ENCODE data around the gene ANO1. TPM values are rescaled to one million over a fixed set of nuclear protein-coding genes. Genes with fewer than 3 reads are reported as not detected.

The ANO1 gene
- polyA plus RNA-seq (2012; ENCODE audit: low read depth, missing spikeins), result 0.24 TPM

- TF ChIP-seq PAX5 (IDR thresholded peaks at IDR 0.05; ENCODE audit: insufficient read depth, low read length, severe bottlenecking) (no peak), POLR2AphosphoS5 (IDR thresholded peaks at IDR 0.05; ENCODE audit: low read depth, low read length) (no peak), POLR2A (IDR thresholded peaks at IDR 0.05; ENCODE audit: low read depth, low read length) (no peak), SPI1 (IDR thresholded peaks at IDR 0.05; ENCODE audit: low read depth, low read length) (no peak), POU2F2 (IDR thresholded peaks at IDR 0.05; ENCODE audit: low read depth, low read length) (no peak), TAF1 (IDR thresholded peaks at IDR 0.05; ENCODE audit: low read depth, low read length) (no peak)
- FAIRE-seq (no peak), DNase-seq (ENCODE audit: insufficient read length, low spot score) (no peak)
Measured at GRCh38 chr11:70078095-70078780, at the start of gene ANO1. ANO1 (plus strand) TSS chr11:70078317; CDS start chr11:70078607, 290 bp downstream.

GRCh38 chr11:70029115-70029860 lies 48.8 kb upstream of the ANO1 start:
- FAIRE-seq, result no peak
- DNase-seq (ENCODE audit: insufficient read length, low spot score), result no peak
- TF ChIP-seq TAF1 (IDR thresholded peaks at IDR 0.05; ENCODE audit: low read depth, low read length), result no peak

GRCh38 chr11:70029861-70030380 lies 48.2 kb upstream of the ANO1 start:
- no peak for DNase-seq (ENCODE audit: insufficient read length, low spot score)
- TF ChIP-seq POLR2A (IDR thresholded peaks at IDR 0.05; ENCODE audit: low read depth, low read length) (no peak), POLR2AphosphoS5 (IDR thresholded peaks at IDR 0.05; ENCODE audit: low read depth, low read length) (no peak), SPI1 (IDR thresholded peaks at IDR 0.05; ENCODE audit: low read depth, low read length) (no peak), POU2F2 (IDR thresholded peaks at IDR 0.05; ENCODE audit: low read depth, low read length) (no peak), PAX5 (IDR thresholded peaks at IDR 0.05; ENCODE audit: insufficient read depth, low read length, severe bottlenecking) (no peak), TAF1 (IDR thresholded peaks at IDR 0.05; ENCODE audit: low read depth, low read length) (no peak)
- FAIRE-seq, result no peak

GRCh38 chr11:70030412-70030811 lies 47.7 kb upstream of the ANO1 start:
- TF ChIP-seq TAF1 (IDR thresholded peaks at IDR 0.05; ENCODE audit: low read depth, low read length) (no peak), SPI1 (IDR thresholded peaks at IDR 0.05; ENCODE audit: low read depth, low read length) (no peak), POU2F2 (IDR thresholded peaks at IDR 0.05; ENCODE audit: low read depth, low read length) (no peak), POLR2AphosphoS5 (IDR thresholded peaks at IDR 0.05; ENCODE audit: low read depth, low read length) (no peak), POLR2A (IDR thresholded peaks at IDR 0.05; ENCODE audit: low read depth, low read length) (no peak), PAX5 (IDR thresholded peaks at IDR 0.05; ENCODE audit: insufficient read depth, low read length, severe bottlenecking) (no peak)
- FAIRE-seq, result no peak
- DNase-seq (ENCODE audit: insufficient read length, low spot score), result no peak

- FAIRE-seq, result no peak
- TF ChIP-seq PAX5 (IDR thresholded peaks at IDR 0.05; ENCODE audit: insufficient read depth, low read length, severe bottlenecking) (no peak), SPI1 (IDR thresholded peaks at IDR 0.05; ENCODE audit: low read depth, low read length) (no peak), POU2F2 (IDR thresholded peaks at IDR 0.05; ENCODE audit: low read depth, low read length) (no peak), TAF1 (IDR thresholded peaks at IDR 0.05; ENCODE audit: low read depth, low read length) (no peak), POLR2AphosphoS5 (IDR thresholded peaks at IDR 0.05; ENCODE audit: low read depth, low read length) (no peak), POLR2A (IDR thresholded peaks at IDR 0.05; ENCODE audit: low read depth, low read length) (no peak)
- DNase-seq (ENCODE audit: insufficient read length, low spot score), result no peak
Measured at GRCh38 chr11:70031631-70032469, 46.3 kb upstream of the ANO1 start.

GRCh38 chr11:70032470-70032795 lies 45.7 kb upstream of the ANO1 start:
- no peak for DNase-seq (ENCODE audit: insufficient read length, low spot score)
- FAIRE-seq, result no peak
- TF ChIP-seq POLR2AphosphoS5 (IDR thresholded peaks at IDR 0.05; ENCODE audit: low read depth, low read length), result no peak
- TF ChIP-seq TAF1 (IDR thresholded peaks at IDR 0.05; ENCODE audit: low read depth, low read length), result no peak
- no peak for TF ChIP-seq PAX5 (IDR thresholded peaks at IDR 0.05; ENCODE audit: insufficient read depth, low read length, severe bottlenecking)
- no peak for TF ChIP-seq SPI1 (IDR thresholded peaks at IDR 0.05; ENCODE audit: low read depth, low read length)
- no peak for TF ChIP-seq POU2F2 (IDR thresholded peaks at IDR 0.05; ENCODE audit: low read depth, low read length)
- TF ChIP-seq POLR2A (IDR thresholded peaks at IDR 0.05; ENCODE audit: low read depth, low read length), result no peak

GRCh38 chr11:70032943-70033710 lies 45.0 kb upstream of the ANO1 start:
- no peak for DNase-seq (ENCODE audit: insufficient read length, low spot score)
- TF ChIP-seq POLR2A (IDR thresholded peaks at IDR 0.05; ENCODE audit: low read depth, low read length) (no peak), TAF1 (IDR thresholded peaks at IDR 0.05; ENCODE audit: low read depth, low read length) (no peak), POU2F2 (IDR thresholded peaks at IDR 0.05; ENCODE audit: low read depth, low read length) (no peak), POLR2AphosphoS5 (IDR thresholded peaks at IDR 0.05; ENCODE audit: low read depth, low read length) (no peak)
- no peak for FAIRE-seq

GRCh38 chr11:70033711-70034070 lies 44.4 kb upstream of the ANO1 start:
- TF ChIP-seq POU2F2 (IDR thresholded peaks at IDR 0.05; ENCODE audit: low read depth, low read length) (no peak), POLR2AphosphoS5 (IDR thresholded peaks at IDR 0.05; ENCODE audit: low read depth, low read length) (no peak), SPI1 (IDR thresholded peaks at IDR 0.05; ENCODE audit: low read depth, low read length) (no peak), TAF1 (IDR thresholded peaks at IDR 0.05; ENCODE audit: low read depth, low read length) (no peak), POLR2A (IDR thresholded peaks at IDR 0.05; ENCODE audit: low read depth, low read length) (no peak), PAX5 (IDR thresholded peaks at IDR 0.05; ENCODE audit: insufficient read depth, low read length, severe bottlenecking) (no peak)
- DNase-seq (ENCODE audit: insufficient read length, low spot score) (no peak), FAIRE-seq (no peak)

Measured in GM12891 (cell line).